Measurements from ENCODE around the gene TNNI2.

TNNI2 gene

DNA sequence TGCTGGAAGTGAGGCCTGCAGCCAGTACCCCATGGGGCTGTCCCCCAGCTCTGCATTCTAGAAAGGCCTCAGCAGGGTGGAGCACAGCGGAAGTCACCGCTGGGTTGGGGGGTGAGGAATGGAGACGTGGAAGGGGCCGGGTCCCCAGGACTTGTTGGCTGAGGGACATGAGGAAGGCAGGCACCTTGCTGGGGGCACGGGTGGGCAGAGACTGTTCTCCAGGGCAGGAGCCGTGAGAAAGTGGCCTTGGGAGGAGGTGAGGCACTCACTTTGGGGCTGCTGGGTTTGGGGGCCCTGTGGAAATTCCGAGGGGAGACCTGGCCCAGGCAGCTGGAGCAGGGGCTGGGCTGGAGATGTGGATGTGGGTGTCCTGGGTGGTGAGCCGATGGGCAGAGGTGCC lies 5.0 kb downstream of the TNNI2 start:
- peak overlapping the region; percentile 53 for H3K27ac Mint-ChIP-seq

GRCh38 chr11:1844221-1845094 lies 5.7 kb downstream of the TNNI2 start:
- peaks cover 64% of the 10 kb centered on the region for H3K4me1 Mint-ChIP-seq
- peak; percentile 16 for ATAC-seq (ENCODE audit: low read depth)
- no peaks in the 10 kb centered on the region for H3K27me3 Mint-ChIP-seq
- H3K27ac Mint-ChIP-seq = peak overlapping the region; percentile 53
- H3K9me3 Mint-ChIP-seq = no peaks in the 10 kb centered on the region
- peak overlapping the region; percentile 63 for H3K4me3 Mint-ChIP-seq
- H3K36me3 Mint-ChIP-seq = no peaks in the 10 kb centered on the region
- no peak for DNase-seq (ENCODE audit: low spot score in 2 of 2)

More for the DNA sequence above, 5.0 kb downstream of the TNNI2 start:
- Mint-ChIP-seq H3K4me1 (peaks cover 61% of the 10 kb centered on the region), H3K36me3 (no peaks in the 10 kb centered on the region), H3K9me3 (no peaks in the 10 kb centered on the region), H3K27me3 (no peaks in the 10 kb centered on the region), H3K4me3 (peak overlapping the region; percentile 63)
- DNase-seq (ENCODE audit: low spot score in 2 of 2) = no peak
- ATAC-seq (ENCODE audit: low read depth) = no peak

- H3K27ac Mint-ChIP-seq = peak overlapping the region; percentile 53
- H3K9me3 Mint-ChIP-seq = no peaks in the 10 kb centered on the region
- no peaks in the 10 kb centered on the region for H3K36me3 Mint-ChIP-seq
- no peak for DNase-seq (ENCODE audit: low spot score in 2 of 2)
- H3K4me1 Mint-ChIP-seq = peaks cover 62% of the 10 kb centered on the region
- H3K27me3 Mint-ChIP-seq = no peaks in the 10 kb centered on the region
- peak overlapping the region; percentile 63 for H3K4me3 Mint-ChIP-seq
- no peak for ATAC-seq (ENCODE audit: low read depth)
Observed at GRCh38 chr11:1845095-1845429, 6.3 kb downstream of the TNNI2 start.

DNA sequence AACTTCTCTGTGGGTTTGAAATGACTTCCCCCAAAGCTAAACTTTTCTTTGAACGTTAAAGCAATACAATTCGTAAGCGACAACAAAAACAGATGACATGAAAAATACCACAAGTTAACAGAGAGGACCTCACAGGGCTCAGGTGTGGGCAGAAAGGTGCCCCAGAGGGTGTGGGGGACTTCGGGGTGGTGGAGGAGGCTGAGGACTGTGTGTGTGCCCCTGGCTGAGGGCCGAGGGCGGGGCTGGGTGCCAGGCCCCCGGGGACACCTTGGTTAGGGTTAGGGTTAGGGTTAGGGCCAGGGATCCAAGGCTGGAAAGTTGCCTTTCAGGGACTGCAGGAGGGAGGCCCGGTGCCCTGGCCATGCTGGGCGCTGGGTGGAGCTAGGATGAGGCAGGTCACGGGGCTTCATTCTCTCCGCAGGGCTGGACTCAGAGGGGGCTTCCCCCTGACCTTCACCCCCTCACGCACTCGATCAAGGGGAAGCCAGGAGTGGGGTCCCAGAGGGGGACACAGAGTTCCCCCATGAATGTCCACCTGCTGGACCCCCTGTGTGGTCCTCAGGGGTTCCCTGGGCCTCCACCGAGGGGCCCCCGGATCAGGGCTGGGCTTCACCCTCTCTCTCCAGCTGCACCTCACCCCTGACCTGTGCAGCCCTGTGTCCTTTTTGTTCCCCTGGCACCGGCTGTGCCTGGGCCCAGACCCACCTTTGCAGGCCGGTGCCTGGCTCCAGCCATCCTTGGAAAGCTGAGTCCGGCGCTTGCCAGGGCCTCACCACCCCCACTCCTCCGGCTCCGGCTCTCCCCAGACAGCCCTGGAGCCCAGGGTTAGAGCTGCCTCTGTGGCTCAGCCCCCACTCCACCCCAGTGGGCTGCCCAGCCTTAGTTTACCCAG lies 7.0 kb downstream of the TNNI2 start:
- Mint-ChIP-seq H3K36me3 (no peaks in the 10 kb centered on the region), H3K9me3 (no peaks in the 10 kb centered on the region), H3K27me3 (no peaks in the 10 kb centered on the region), H3K4me1 (peaks cover 64% of the 10 kb centered on the region), H3K27ac (peak overlapping the region; percentile 53), H3K4me3 (peak overlapping the region; percentile 63)
- DNase-seq (ENCODE audit: low spot score in 2 of 2) (no peak), ATAC-seq (ENCODE audit: low read depth) (peak; percentile 12)

DNA sequence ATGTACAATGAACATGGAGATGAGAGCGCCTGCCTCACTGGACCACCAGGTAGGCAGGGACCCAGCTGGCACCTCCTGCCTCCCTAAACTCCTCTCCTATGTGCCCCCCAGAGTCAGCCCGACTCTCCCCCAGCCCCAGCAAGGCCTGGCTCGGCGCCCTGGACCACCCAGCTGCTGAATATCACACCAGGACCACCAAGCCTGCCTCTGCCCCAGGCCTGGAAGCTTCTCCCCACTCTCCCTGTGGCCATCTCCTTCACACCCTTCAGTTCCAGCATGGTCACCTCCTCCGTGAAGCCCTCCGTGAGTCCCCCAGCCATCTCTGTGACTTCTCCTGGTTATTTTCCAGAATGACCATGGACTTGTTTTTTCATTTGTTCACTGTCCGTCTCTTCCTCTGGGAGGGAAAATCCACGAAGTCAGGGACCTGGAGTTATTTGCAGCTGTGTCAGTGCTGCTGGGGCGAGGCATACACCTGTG lies 7.7 kb downstream of the TNNI2 start:
- H3K4me1 Mint-ChIP-seq = peaks cover 64% of the 10 kb centered on the region
- no peak for DNase-seq (ENCODE audit: low spot score in 2 of 2)
- H3K36me3 Mint-ChIP-seq = no peaks in the 10 kb centered on the region
- H3K9me3 Mint-ChIP-seq = no peaks in the 10 kb centered on the region
- peak overlapping the region; percentile 45 for H3K4me3 Mint-ChIP-seq
- H3K27ac Mint-ChIP-seq = no peak overlapping the region
- no peaks in the 10 kb centered on the region for H3K27me3 Mint-ChIP-seq
- no peak for ATAC-seq (ENCODE audit: low read depth)

DNA sequence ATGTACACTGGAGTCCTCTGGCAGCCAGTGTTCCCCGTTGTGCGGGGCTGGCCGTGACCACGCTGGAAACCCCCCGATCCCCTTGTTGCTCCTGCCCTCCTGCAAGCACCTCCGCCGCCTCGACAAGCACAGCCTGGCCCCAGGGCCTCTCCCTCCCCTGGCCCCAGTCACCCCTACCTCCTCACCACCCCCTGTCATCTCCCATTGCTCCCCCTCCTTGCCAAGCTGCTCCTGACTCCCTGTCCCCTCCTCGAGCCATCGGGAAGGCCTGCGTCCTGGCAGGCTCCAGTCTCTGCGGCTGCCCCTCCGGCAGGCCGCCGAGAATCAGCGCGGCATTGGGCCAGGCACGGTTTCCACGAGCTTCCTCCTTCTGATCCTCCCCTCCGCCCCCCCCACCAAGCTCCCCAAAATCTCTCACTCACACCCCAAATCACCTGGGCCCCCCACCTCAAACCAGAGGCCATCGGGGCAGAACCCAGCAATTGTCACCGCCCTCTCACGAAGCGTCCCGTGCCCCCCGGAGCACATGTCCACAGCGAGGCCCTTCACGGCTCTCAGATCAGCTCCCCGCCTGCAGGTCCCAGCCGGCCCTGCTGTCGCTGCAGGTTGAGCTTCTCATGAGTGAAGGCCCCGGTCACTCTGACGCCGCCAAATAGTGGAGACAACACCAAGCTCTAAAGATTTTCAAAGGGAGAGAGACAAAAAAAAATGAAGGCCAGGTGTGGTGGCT lies 8.4 kb downstream of the TNNI2 start:
- Mint-ChIP-seq H3K4me3 (no peak overlapping the region), H3K4me1 (peaks cover 67% of the 10 kb centered on the region), H3K9me3 (no peaks in the 10 kb centered on the region), H3K36me3 (no peaks in the 10 kb centered on the region), H3K27ac (peak overlapping the region; percentile 98), H3K27me3 (no peaks in the 10 kb centered on the region)
- DNase-seq (ENCODE audit: low spot score in 2 of 2) (no peak), ATAC-seq (ENCODE audit: low read depth) (no peak)

DNA sequence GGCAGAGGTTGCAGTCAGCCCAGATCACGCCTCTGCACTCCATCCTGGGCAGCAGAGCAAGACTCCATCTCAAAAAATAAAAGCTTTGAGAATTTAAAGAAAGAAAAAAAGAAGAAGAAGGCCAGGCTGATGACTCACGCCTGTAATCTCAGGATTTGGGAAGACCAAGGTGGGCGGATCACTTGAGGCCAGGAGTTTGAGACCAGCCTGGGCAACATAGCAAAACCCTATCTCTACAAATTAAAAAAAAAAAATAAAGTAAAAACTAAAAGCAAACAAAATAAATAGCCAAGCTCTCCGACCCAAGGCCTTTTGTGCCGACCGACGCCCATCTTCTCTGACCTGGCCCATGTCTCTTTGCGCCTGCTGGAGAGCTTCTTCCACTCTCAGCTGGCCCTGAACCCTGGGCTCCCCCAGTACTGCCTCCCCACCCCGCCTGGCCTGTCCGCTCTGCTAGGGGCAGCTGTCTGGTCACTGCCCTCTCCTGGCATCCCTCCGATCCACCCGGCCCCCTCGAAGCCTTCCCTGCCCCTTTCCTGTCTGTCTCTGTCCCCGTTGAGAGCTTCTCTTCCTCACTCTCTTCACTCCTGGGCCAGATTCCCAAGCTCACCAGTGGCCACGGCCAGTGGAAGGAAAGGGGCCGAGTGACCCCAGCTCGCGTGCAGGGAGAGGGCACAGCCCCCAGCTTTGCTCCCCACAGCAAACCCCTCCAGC lies 9.3 kb downstream of the TNNI2 start:
- no peaks in the 10 kb centered on the region for H3K27me3 Mint-ChIP-seq
- ATAC-seq (ENCODE audit: low read depth) (no peak), DNase-seq (ENCODE audit: low spot score in 2 of 2) (no peak)
- peak overlapping the region; percentile 98 for H3K27ac Mint-ChIP-seq
- peak overlapping the region; percentile 48 for H3K4me3 Mint-ChIP-seq
- peaks cover 2% of the 10 kb centered on the region for H3K36me3 Mint-ChIP-seq
- H3K4me1 Mint-ChIP-seq = peaks cover 68% of the 10 kb centered on the region
- H3K9me3 Mint-ChIP-seq = no peaks in the 10 kb centered on the region

DNA sequence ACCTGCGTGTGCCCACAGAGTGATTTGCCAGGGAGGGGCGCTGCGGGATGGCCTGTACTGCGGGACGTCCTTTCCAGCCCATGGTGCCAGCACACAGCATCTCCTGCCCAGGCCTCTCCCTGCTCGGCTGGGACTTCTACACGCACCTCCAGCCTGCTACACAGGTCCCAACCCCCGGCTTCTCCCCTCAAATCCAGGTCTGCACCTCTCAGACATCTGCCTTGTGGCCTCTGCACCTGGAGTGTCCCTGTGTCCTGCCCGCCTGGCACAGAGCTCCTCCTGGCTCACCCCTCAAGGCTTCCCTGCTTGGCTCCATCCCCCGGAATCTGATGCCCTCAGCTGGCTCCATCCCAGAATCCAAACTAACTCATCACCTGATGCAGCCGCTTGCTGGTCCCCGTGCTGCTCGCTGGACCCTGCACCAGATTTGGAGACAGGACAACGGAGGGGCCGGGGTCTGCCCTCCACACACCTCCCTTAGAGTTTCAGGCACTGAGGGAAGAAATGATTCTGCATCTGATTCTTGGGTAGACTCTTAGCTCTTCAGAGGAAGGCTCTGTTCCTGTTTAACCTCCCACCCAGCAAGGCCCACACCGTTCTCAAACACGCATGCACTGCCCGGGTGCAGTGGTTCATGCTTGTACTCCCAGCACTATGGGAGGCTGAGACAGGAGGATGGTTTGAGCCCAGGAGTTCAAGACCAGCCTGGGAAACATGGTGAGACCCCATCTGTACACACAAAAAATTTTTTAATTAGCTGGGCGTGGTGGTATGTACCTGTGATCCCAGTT lies 10.1 kb downstream of the TNNI2 start:
- H3K9me3 Mint-ChIP-seq = no peaks in the 10 kb centered on the region
- ATAC-seq (ENCODE audit: low read depth) = no peak
- H3K27ac Mint-ChIP-seq = peak overlapping the region; percentile 98
- H3K4me1 Mint-ChIP-seq = peaks cover 61% of the 10 kb centered on the region
- H3K36me3 Mint-ChIP-seq = peaks cover 3% of the 10 kb centered on the region
- no peak overlapping the region for H3K4me3 Mint-ChIP-seq
- H3K27me3 Mint-ChIP-seq = no peaks in the 10 kb centered on the region
- DNase-seq (ENCODE audit: low spot score in 2 of 2) = no peak

GRCh38 chr11:1851468-1852180 lies 12.8 kb downstream of the TNNI2 start:
- ATAC-seq (ENCODE audit: low read depth) (no peak), DNase-seq (ENCODE audit: low spot score in 2 of 2) (no peak)
- Mint-ChIP-seq H3K36me3 (peaks cover 6% of the 10 kb centered on the region), H3K4me1 (peaks cover 41% of the 10 kb centered on the region), H3K9me3 (no peaks in the 10 kb centered on the region), H3K27me3 (no peaks in the 10 kb centered on the region), H3K27ac (peak overlapping the region; percentile 98), H3K4me3 (peak overlapping the region; percentile 71)

DNA sequence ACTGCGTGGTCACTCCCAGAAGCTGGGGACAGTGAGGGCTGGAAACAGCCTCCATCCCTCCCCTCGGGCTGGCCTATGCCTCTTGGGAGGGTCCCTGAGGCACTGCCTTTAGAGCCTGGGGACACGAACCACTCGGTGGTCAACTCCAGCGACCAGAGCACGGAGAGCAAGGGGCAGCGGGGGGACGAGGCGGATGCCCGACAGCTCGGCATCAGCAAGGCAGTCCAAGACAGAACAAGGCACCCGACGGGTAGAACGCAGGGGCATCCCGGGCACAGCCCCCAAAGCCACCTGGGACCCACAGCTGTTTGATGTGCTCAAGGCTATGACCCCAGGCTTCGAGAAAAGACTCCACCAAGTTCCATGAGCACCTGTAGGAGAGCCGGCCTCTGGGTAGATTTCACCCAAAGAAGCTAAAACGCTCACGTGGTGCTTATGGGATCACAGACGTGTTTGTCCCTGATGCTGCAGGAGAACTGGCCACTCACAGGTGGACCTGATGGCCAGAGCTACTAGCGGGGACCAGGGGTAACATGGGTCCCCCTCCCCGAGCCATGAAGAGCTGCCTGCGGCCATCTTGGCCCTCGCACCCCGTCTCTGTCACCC lies 13.6 kb downstream of the TNNI2 start:
- peaks cover 6% of the 10 kb centered on the region for H3K36me3 Mint-ChIP-seq
- ATAC-seq (ENCODE audit: low read depth) (no peak), DNase-seq (ENCODE audit: low spot score in 2 of 2) (peak in 1 of 2 donors; percentile 47)
- H3K27me3 Mint-ChIP-seq = no peaks in the 10 kb centered on the region
- peak overlapping the region; percentile 93 for H3K27ac Mint-ChIP-seq
- peak overlapping the region; percentile 96 for H3K4me3 Mint-ChIP-seq
- no peaks in the 10 kb centered on the region for H3K9me3 Mint-ChIP-seq
- peaks cover 35% of the 10 kb centered on the region for H3K4me1 Mint-ChIP-seq

GRCh38 chr11:1852877-1853276 lies 14.1 kb downstream of the TNNI2 start, which contains the start of gene LSP1:
TSS of gene LSP1 (plus strand) at chr11:1853084. CDS start at chr11:1853145, 61 bp downstream.
- DNase-seq (ENCODE audit: low spot score in 2 of 2) = peak; percentile 80 to 91
- Mint-ChIP-seq H3K4me3 (peak within 1 kb of the TSS; percentile 96), H3K36me3 (peaks cover 6% of the 10 kb centered on the region), H3K4me1 (peaks cover 30% of the 10 kb centered on the region), H3K27ac (peak within 1 kb of the TSS; percentile 93), H3K9me3 (no peaks in the 10 kb centered on the region), H3K27me3 (no peaks in the 10 kb centered on the region)
- ATAC-seq (ENCODE audit: low read depth) = peak; percentile 72
